Ishikawa (cell line): ENCODE data around the gene RAPGEF4.

ENCODE experiments used
- CEBPB ChIP-seq: IDR thresholded peaks from 2 replicates; pipeline ENCODE4 v1.6.1; 2012
- CREB1 ChIP-seq: IDR thresholded peaks from 2 replicates; pipeline ENCODE4 v1.6.1; 2012; ENCODE audit warnings: low read depth
- EGR1 ChIP-seq: IDR thresholded peaks from 2 replicates; pipeline ENCODE4 v1.6.1; 2012
- EP300 ChIP-seq: IDR thresholded peaks from 2 replicates; pipeline ENCODE4 v1.6.1; 2012; ENCODE audit warnings: borderline replicate concordance
- FOXM1 ChIP-seq: IDR thresholded peaks from 2 replicates; pipeline ENCODE4 v1.6.1; 2012; ENCODE audit warnings: low read depth, borderline replicate concordance
- NFIC ChIP-seq: IDR thresholded peaks from 2 replicates; pipeline ENCODE4 v1.6.1; 2012
- RAD21 ChIP-seq: IDR thresholded peaks from 2 replicates; pipeline ENCODE4 v1.6.1; 2012; ENCODE audit warnings: low read depth
- TAF1 ChIP-seq: IDR thresholded peaks from 2 replicates; pipeline ENCODE4 v1.6.1; 2012; ENCODE audit warnings: low read depth, mild to moderate bottlenecking
- TCF12 ChIP-seq: IDR thresholded peaks from 2 replicates; pipeline ENCODE4 v1.6.1; 2012; ENCODE audit warnings: low read depth
- TEAD4 ChIP-seq: IDR thresholded peaks from 2 replicates; pipeline ENCODE4 v1.6.1; 2012
- YY1 ChIP-seq: IDR thresholded peaks from 2 replicates; pipeline ENCODE4 v1.6.1; 2012; ENCODE audit warnings: low read depth
- ZBTB7A ChIP-seq: IDR thresholded peaks from 2 replicates; pipeline ENCODE4 v1.6.1; 2012; ENCODE audit warnings: low read depth
- TF ChIP-seq, protein P1 (sequence below): IDR thresholded peaks from 2 replicates; pipeline ENCODE4 v1.6.1; 2012; ENCODE audit warnings: low read depth, mild to moderate bottlenecking
- TF ChIP-seq, protein P2 (sequence below): IDR thresholded peaks from 2 replicates; pipeline ENCODE4 v1.6.1; 2012
- TF ChIP-seq, protein P3 (sequence below): IDR thresholded peaks from 2 replicates; pipeline ENCODE4 v1.6.1; 2012

The RAPGEF4 gene

DNA sequence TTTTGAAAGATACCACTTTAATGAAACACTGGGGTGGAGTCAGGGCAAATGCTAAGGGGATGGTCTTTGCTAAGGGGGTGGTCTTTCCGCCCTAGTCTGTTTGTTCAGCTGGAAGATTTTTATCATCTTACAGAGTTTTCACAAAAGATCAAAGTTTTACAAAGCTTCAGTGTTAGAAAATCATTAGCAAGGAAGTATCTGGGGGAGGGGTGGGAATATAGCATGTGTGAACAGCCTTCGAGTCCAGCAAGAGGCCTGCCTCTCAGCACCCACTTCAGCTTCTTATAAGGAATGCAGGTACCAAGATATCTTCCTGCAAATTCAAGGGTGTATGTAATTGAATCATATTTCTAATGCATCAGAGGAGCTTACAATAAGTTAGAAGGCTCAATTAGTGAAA is 112.9 kb downstream of the RAPGEF4 start:
- TF ChIP-seq TAF1: no peak

DNA sequence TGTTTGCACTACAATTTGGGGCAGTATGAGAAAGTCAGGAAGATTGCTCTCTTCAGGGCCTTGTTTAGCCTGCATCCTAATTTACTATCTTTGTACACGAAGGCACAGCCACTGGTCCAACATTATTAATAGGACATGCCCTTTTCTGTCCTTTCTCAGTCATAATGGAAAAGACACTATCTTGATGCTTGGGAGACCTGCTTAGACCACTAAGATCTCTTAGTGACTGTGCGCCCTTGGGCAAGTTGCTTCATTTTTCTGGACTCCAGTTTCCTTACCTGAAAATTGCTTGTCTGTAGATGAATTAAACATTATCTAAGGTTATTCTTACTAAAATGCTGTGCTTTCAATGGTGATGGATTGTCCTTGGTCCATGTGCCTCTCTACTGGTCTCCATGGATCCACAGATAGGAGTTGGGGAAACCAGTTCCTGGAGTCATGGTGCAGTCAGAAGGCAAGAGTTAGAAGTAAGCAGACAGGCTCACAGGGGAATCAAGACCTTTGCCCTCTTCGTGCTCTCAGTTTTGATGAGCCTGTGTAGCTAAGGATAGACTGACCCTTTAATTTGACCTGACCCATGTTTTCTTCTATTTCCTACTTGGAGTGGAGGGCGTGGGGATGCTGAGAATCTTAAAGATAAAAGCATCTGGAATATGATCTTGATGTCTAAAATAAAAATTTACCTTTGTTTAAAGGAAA is 114.0 kb downstream of the RAPGEF4 start:
- TF ChIP-seq, protein P1, sequence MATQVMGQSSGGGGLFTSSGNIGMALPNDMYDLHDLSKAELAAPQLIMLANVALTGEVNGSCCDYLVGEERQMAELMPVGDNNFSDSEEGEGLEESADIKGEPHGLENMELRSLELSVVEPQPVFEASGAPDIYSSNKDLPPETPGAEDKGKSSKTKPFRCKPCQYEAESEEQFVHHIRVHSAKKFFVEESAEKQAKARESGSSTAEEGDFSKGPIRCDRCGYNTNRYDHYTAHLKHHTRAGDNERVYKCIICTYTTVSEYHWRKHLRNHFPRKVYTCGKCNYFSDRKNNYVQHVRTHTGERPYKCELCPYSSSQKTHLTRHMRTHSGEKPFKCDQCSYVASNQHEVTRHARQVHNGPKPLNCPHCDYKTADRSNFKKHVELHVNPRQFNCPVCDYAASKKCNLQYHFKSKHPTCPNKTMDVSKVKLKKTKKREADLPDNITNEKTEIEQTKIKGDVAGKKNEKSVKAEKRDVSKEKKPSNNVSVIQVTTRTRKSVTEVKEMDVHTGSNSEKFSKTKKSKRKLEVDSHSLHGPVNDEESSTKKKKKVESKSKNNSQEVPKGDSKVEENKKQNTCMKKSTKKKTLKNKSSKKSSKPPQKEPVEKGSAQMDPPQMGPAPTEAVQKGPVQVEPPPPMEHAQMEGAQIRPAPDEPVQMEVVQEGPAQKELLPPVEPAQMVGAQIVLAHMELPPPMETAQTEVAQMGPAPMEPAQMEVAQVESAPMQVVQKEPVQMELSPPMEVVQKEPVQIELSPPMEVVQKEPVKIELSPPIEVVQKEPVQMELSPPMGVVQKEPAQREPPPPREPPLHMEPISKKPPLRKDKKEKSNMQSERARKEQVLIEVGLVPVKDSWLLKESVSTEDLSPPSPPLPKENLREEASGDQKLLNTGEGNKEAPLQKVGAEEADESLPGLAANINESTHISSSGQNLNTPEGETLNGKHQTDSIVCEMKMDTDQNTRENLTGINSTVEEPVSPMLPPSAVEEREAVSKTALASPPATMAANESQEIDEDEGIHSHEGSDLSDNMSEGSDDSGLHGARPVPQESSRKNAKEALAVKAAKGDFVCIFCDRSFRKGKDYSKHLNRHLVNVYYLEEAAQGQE: no peak
- TF ChIP-seq, protein P2, sequence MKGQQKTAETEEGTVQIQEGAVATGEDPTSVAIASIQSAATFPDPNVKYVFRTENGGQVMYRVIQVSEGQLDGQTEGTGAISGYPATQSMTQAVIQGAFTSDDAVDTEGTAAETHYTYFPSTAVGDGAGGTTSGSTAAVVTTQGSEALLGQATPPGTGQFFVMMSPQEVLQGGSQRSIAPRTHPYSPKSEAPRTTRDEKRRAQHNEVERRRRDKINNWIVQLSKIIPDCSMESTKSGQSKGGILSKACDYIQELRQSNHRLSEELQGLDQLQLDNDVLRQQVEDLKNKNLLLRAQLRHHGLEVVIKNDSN: no peak
- no peak for TF ChIP-seq ZBTB7A
- TF ChIP-seq CEBPB: no peak
- no peak for TF ChIP-seq RAD21
- TF ChIP-seq TAF1: no peak
- no peak for TF ChIP-seq YY1
- no peak for TF ChIP-seq CREB1
- TF ChIP-seq FOXM1: no peak
- TF ChIP-seq NFIC: no peak
- TF ChIP-seq, protein P3, sequence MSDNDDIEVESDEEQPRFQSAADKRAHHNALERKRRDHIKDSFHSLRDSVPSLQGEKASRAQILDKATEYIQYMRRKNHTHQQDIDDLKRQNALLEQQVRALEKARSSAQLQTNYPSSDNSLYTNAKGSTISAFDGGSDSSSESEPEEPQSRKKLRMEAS: no peak

DNA sequence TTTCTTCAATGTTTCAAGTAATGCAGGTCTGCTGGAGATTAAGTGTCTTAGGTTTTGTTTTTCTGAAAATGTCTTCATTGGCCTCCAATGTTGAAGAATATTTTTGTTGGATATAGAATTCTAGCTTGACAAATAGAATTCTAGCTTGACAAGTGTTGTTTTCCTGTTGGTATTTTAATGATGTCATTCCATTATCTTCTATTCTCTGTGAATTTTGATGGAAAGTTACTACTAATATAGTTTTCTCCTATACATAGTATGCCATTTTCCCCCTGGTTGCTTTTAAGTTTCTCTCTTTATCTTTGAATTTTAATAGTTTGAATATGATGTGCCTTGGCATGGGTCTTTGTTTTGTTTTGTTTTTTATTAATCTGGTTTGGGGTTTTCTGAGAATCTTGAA is 119.9 kb downstream of the RAPGEF4 start:
- TF ChIP-seq, protein P3: no peak
- no peak for TF ChIP-seq CREB1
- no peak for TF ChIP-seq EP300
- TF ChIP-seq NFIC: no peak
- no peak for TF ChIP-seq FOXM1
- TF ChIP-seq RAD21: no peak
- TF ChIP-seq ZBTB7A: no peak
- no peak for TF ChIP-seq CEBPB

DNA sequence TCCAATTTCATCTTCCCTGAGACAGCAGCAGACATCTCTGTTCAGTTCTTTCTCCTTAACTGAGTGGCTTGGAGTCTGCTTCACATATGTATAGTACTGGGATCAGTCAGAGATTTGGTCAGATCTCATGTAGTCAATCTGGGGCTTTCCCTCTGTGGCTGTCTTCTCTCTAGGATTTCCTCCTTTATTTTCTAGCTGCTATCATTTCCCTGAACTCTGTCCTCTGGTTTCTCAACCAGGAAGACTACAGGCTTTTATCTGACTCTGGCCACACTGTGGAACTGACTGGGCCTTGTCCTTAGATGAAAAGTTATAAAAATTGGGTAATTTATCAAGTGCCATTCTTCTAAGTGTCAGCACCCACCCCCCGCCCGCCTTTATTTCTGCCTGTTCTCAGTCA is 121.0 kb downstream of the RAPGEF4 start:
- TF ChIP-seq, protein P2: no peak
- TF ChIP-seq ZBTB7A: no peak
- no peak for TF ChIP-seq CEBPB
- TF ChIP-seq, protein P1: no peak
- TF ChIP-seq TAF1: no peak
- TF ChIP-seq NFIC: no peak
- no peak for TF ChIP-seq YY1
- TF ChIP-seq, protein P3: no peak
- TF ChIP-seq TCF12: no peak
- no peak for TF ChIP-seq RAD21
- TF ChIP-seq CREB1: no peak

DNA sequence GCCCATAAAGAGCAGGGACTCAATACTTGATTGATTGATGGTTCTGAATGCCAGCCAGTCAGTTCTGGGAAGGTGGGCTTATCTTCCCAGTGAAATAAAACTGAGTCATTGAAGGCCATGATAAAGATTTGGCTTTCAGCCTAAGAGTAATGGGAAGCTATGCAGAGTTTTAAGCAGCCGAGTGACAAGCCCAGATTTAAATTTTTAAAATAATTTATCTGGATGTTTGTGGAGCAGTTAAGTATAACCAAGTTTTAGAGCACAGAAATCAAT is 122.8 kb downstream of the RAPGEF4 start:
- no peak for TF ChIP-seq CEBPB
- no peak for TF ChIP-seq YY1
- TF ChIP-seq ZBTB7A: no peak
- no peak for TF ChIP-seq CREB1
- no peak for TF ChIP-seq RAD21
- TF ChIP-seq, protein P3: no peak
- TF ChIP-seq, protein P2: no peak
- no peak for TF ChIP-seq TCF12
- TF ChIP-seq TAF1: no peak
- TF ChIP-seq NFIC: no peak
- no peak for TF ChIP-seq TEAD4
- TF ChIP-seq EP300: no peak
- no peak for TF ChIP-seq EGR1
- no peak for TF ChIP-seq FOXM1
- TF ChIP-seq, protein P1: no peak
